AG20443 (cell line): ENCODE results near the gene EYS.
"Not testable (repeated sequence)": the region's sequence is repeated elsewhere in the genome, so short reads cannot be mapped to it uniquely, and the experiment has no call there.

ENCODE experiments used
- DNase-seq: peaks from one replicate; pipeline ENCODE4 v3.0.0; 2012; ENCODE audit warnings: low spot score, mixed read lengths

EYS gene

GRCh38 chr6:64041373-64041772 lies 1665.7 kb downstream of the EYS start:
- DNase-seq = no peak

- no peak for DNase-seq
Measured at GRCh38 chr6:64040113-64040512, 1666.9 kb downstream of the EYS start.

DNA sequence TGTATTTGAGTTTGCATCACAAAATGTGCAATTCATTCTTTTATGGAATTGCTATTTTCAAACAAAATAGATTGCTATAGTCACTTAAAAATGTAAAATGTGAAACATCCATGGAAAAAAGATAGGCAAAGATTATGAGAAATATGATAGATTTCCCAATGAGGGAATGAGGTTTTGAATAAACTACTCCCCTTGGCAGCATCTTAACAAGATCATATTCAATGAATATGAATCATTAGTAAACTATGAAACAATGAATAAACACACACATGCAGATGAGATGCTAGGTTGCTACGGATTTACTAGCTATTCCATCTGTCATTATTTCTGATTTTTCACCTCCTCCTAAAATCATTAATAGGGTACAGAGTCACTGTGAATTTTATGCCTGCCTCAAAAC lies 1669.6 kb downstream of the EYS start:
- no peak for DNase-seq

- DNase-seq = no peak
Measured at GRCh38 chr6:64034910-64035655, 1671.9 kb downstream of the EYS start.

- no peak for DNase-seq
Measured at GRCh38 chr6:64034291-64034690, 1672.7 kb downstream of the EYS start.

DNA sequence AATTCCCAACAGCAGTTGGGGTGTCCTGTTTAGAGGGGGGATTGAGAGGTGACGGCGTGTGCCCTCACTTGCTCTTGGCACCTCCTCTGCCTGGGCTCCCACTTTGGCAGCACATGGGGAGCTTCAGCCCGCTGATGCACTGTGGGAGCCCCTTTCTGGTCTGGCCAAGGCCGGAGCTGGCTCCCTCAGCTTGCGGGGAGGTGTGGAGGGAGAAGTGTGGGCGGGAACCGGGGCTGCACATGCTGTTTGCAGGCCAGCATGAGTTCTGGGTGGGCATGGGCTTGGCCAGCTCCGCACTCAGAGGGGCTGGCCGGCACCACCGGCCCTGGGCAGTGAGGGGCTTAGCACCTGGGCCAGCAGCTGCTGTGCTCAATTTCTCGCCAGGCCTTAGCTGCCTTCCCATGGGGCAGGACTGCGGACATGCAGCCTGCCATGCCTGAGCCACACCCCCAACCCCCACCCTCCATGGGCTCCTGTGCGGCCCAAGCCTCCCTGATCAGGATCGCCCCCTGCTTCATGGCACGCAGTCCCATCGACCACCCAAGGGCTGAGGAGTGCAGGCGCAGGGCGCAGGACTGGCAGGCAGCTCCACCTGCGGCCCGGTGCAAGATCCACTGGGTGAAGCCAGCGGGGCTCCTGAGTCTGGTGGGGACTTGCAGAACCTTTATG lies 1675.9 kb downstream of the EYS start:
- not testable (repeated sequence) for DNase-seq

DNA sequence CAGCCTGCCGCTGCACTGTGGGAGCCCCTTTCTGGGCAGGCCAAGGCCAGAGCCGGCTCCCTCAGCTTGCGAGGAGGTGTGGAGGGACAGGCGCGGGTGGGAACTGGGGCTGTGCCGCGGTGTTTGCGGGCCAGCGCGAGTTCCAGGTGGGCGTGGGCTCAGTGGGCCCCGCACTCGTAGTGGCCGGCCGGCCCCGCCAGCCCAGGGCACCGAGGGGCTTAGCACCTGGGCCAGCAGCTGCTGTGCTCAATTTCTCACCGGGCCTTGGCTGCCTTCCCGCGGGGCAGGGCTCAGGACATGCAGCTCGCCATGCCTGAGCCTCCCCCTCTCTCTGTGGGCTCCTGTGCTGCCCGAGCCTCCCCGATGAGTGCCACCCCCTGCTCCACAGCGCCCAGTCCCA lies 1683.3 kb downstream of the EYS start:
- DNase-seq = no peak

- no peak for DNase-seq
Measured at GRCh38 chr6:64014595-64014994, 1692.4 kb downstream of the EYS start.

- DNase-seq = no peak
Measured at GRCh38 chr6:64013011-64013410, 1694.0 kb downstream of the EYS start.

DNA sequence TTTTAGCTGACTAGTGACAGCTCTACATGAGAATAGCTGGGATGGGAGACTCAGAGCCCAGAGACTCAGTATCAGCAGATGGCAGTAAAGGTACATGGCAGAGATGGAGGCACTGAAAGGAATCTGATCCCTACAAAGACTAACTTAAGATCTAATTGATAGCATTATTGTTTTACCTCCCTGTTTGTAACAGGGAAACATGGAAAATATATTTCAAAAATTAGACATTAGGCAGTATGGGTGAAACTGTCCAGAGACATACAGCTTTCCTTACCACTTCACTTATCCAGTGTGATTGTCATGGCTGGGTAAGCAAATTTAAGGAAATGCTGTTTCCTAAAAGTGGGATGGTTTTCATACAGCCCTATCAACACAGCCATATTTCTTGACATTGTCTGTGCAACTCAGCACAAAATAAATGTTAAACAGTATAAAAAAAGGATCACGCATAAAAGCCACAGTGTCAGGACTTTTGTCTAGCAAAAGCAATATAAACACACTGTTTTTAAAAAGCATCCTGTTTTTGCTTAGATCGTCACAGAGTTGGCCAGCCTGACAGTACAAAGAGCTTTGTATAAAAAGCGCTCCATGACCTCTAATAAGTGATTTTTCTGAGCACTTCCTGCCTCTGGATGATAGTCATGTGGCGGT lies 1694.5 kb downstream of the EYS start:
- peak; percentile 8 for DNase-seq

DNA sequence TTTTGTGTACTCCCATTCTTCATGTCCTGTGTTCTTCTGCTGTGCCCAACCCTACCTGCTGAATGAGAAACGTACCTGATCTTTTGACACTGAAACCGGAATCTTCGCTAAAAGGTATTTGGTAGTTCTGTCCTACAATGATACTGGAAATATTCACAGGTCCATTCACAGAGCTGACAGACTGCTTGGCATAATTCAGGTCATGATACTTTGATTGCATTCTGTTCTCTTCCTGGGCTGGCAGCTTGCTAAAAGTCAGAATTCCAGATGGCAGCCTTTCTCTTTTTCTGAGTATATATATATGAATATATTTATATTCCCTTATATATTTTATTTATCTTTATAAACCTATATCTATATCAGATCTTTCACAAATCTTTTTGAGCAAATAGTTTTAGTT lies 1696.4 kb downstream of the EYS start:
- no peak for DNase-seq

GRCh38 chr6:64010010-64010409 lies 1697.0 kb downstream of the EYS start:
- DNase-seq = no peak

- no peak for DNase-seq
Measured at GRCh38 chr6:64006246-64006645, 1700.8 kb downstream of the EYS start.

- DNase-seq = no peak
Measured at GRCh38 chr6:64000818-64001491, 1706.1 kb downstream of the EYS start.

- DNase-seq = no peak
Measured at GRCh38 chr6:63999613-64000012, 1707.4 kb downstream of the EYS start.

GRCh38 chr6:63998991-63999390 lies 1708.0 kb downstream of the EYS start:
- no peak for DNase-seq

DNA sequence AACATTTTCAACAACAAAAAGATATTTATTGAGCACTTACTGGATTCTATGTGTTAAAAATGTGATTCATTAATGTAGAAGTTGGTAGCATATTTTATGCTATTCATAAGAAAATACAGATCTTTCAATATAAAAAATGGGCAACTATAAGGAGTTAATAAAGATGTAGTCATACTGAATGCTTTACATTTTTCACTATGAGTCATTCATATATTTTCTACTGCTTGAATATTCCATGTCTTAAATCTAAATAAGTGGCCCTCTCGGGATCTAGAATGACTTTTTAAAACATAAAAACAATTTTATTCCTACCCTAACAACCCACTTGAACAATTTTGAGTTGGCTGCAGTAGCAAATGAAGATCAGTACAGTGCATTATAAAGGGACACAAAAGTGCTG lies 1709.3 kb downstream of the EYS start:
- DNase-seq = no peak

DNA sequence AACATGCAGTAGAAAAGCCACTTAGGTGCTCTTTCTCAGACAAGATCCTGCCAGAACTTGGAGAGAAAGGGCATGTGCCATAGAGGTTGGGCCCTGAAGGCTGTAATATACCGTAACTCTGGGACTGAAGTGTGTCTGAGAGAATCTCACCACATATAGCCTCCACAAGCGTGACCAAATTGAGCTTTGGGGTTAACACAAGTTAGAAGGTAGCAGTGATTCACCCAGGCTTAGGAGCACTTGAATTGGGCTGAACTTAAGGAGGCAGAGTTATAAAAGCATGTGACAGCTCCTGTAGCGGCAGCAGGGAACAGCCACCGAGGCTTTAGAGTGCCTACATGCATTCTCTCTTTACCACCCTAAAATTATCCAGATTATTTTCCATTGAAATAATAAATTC lies 1709.8 kb downstream of the EYS start:
- DNase-seq = no peak

GRCh38 chr6:63985223-63985622 lies 1721.8 kb downstream of the EYS start:
- no peak for DNase-seq

GRCh38 chr6:63975699-63976098 lies 1731.3 kb downstream of the EYS start:
- no peak for DNase-seq

GRCh38 chr6:63968650-63969049 lies 1738.4 kb downstream of the EYS start:
- no peak for DNase-seq

DNA sequence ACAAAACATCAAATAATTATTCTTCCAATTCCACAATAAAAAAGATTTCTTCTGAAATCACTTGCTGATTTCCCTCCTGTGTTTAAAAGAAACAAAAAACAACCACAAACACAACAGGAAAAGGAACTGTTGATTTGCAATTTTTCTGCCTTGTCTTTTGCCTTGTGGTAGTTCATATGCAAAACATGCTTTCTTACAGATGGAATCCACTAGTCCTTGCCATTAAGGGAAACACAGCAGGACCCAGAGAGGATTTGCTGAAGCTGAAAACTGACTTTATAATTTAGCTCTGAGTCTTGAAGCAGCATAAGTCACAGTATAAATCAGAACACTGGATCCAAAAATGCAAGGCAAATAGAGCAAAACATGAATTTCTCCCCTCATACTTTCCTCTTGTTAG lies 1742.7 kb downstream of the EYS start:
- no peak for DNase-seq
